ENCODE results near the gene GIGYF1. TPM values are rescaled to one million over a fixed set of nuclear protein-coding genes. Genes with fewer than 3 reads are reported as not detected.

The GIGYF1 gene
- total and polyA plus RNA-seq, 2 of the 13 experiments (the other 11 are each of a cell fraction or from before 2014, with no cell fraction given): 7.6 to 16.1 TPM

GRCh38 chr7:100720671-100721504 is 26.8 kb upstream of the GIGYF1 start (continued):
- TF ChIP-seq SOX6 (IDR thresholded peaks at IDR 0.05) (no peak), SOX6 (CRISPR knock-in tag; IDR thresholded peaks at IDR 0.05) (no peak), ISX (CRISPR knock-in tag; conservative IDR thresholded peaks at IDR 0.05) (0 out of 2 replicates have a peak, but pooled peaks have one; percentile 49), ZNF605 (CRISPR knock-in tag; IDR thresholded peaks at IDR 0.05) (peak; percentile 19; the same call in 1 of the 2 replicates), ZBED4 (CRISPR knock-in tag; IDR thresholded peaks at IDR 0.05; ENCODE audit: borderline replicate concordance) (no peak), ZBTB14 (CRISPR knock-in tag; IDR thresholded peaks at IDR 0.05) (no peak), ZNF841 (CRISPR knock-in tag; IDR thresholded peaks at IDR 0.05; ENCODE audit: borderline replicate concordance) (no peak), GFI1 (CRISPR knock-in tag; IDR thresholded peaks at IDR 0.05; ENCODE audit: borderline replicate concordance) (no peak), PPARG (CRISPR knock-in tag; conservative IDR thresholded peaks at IDR 0.05) (no peak), ZNF761 (CRISPR knock-in tag; conservative IDR thresholded peaks at IDR 0.05) (0 out of 2 replicates have a peak, but pooled peaks have one; percentile 19), ZNF224 (CRISPR knock-in tag; IDR thresholded peaks at IDR 0.05) (peak; percentile 33; the same call in 1 of the 2 replicates), POLR2AphosphoS2 (IDR thresholded peaks at IDR 0.05; ENCODE audit: low read depth, low read length) (no peak), ZBTB10 (CRISPR knock-in tag; IDR thresholded peaks at IDR 0.05; ENCODE audit: borderline replicate concordance) (peak; percentile 68; the same call in 1 of the 2 replicates), ZNF512 (CRISPR knock-in tag; IDR thresholded peaks at IDR 0.05) (no peak), DNMT3B (CRISPR knock-in tag; conservative IDR thresholded peaks at IDR 0.05) (no peak), ETV5 (CRISPR knock-in tag; IDR thresholded peaks at IDR 0.05; ENCODE audit: borderline replicate concordance) (peak; percentile 32; the same call in 1 of the 2 replicates), GABPB1 (CRISPR knock-in tag; IDR thresholded peaks at IDR 0.05) (peak; percentile 60), ZNF24 (IDR thresholded peaks at IDR 0.05) (no peak), ZFP1 (CRISPR knock-in tag; IDR thresholded peaks at IDR 0.05) (no peak), ZNF607 (CRISPR knock-in tag; IDR thresholded peaks at IDR 0.05; ENCODE audit: borderline replicate concordance) (no peak), RXRA (CRISPR knock-in tag; IDR thresholded peaks at IDR 0.05) (peak; percentile 9; the same call in 1 of the 2 replicates)

Measured in HepG2 (cell line).